Stimulated activated CD8-positive, alpha-beta memory T cell treated with anti-CD3 and anti-CD28 coated beads, Interleukin-7, amount 100 ng/mL, for 1 hour (primary cell): ENCODE data around the gene CPT1A.

Experiments used
- DNase-seq, 2 donors: peaks; one replicate each; pipeline ENCODE4 v3.0.0-alpha.2; 2020; ENCODE audit warnings: low read depth in 2 of 2

Gene CPT1A

GRCh38 chr11:68831124-68831523 lies 10.6 kb downstream of the CPT1A start:
- DNase-seq = no peak

GRCh38 chr11:68829581-68829980 lies 12.1 kb downstream of the CPT1A start:
- no peak for DNase-seq

GRCh38 chr11:68828957-68829356 lies 12.8 kb downstream of the CPT1A start:
- DNase-seq = no peak

- DNase-seq = no peak
Observed at GRCh38 chr11:68828155-68828931, 13.4 kb downstream of the CPT1A start.

- no peak for DNase-seq
Observed at GRCh38 chr11:68827733-68828132, 14.0 kb downstream of the CPT1A start.

- no peak for DNase-seq
Observed at GRCh38 chr11:68826726-68827125, 15.0 kb downstream of the CPT1A start.

GRCh38 chr11:68825571-68825970 lies 16.1 kb downstream of the CPT1A start:
- DNase-seq = peak in 1 of 2 donors; percentile 56

- no peak for DNase-seq
Observed at GRCh38 chr11:68822546-68822945, 19.2 kb downstream of the CPT1A start.

GRCh38 chr11:68821670-68822069 lies 20.0 kb downstream of the CPT1A start:
- no peak for DNase-seq

- no peak for DNase-seq
Observed at GRCh38 chr11:68819362-68819761, 22.4 kb downstream of the CPT1A start.

- DNase-seq = no peak
Observed at GRCh38 chr11:68818181-68818580, 23.5 kb downstream of the CPT1A start.

GRCh38 chr11:68817554-68817953 lies 24.2 kb downstream of the CPT1A start:
- no peak for DNase-seq

GRCh38 chr11:68816917-68817419 lies 24.7 kb downstream of the CPT1A start:
- DNase-seq = no peak

- DNase-seq = no peak
Observed at GRCh38 chr11:68816251-68816776, 25.4 kb downstream of the CPT1A start.

- no peak for DNase-seq
Observed at GRCh38 chr11:68813773-68814172, 27.9 kb downstream of the CPT1A start.

GRCh38 chr11:68812526-68812925 lies 29.2 kb downstream of the CPT1A start:
- DNase-seq = no peak

GRCh38 chr11:68810164-68810563 lies 31.6 kb downstream of the CPT1A start:
- no peak for DNase-seq

- no peak for DNase-seq
Observed at GRCh38 chr11:68809506-68809905, 32.2 kb downstream of the CPT1A start.

GRCh38 chr11:68808787-68809186 lies 32.9 kb downstream of the CPT1A start:
- no peak for DNase-seq

GRCh38 chr11:68806931-68807844 lies 34.5 kb downstream of the CPT1A start:
- no peak for DNase-seq

GRCh38 chr11:68804786-68805185 lies 36.9 kb downstream of the CPT1A start:
- DNase-seq = no peak

- no peak for DNase-seq
Observed at GRCh38 chr11:68803766-68804165, 38.0 kb downstream of the CPT1A start.
